ENCODE measurements around the gene TRMT61A. TPM values are rescaled to one million over a fixed set of nuclear protein-coding genes. Genes with fewer than 3 reads are reported as not detected.

Gene TRMT61A
- total and polyA plus RNA-seq, 9 of the 15 experiments (the other 6 are each of a cell fraction or from before 2014, with no cell fraction given), result 0.10 to 24.8 (median 5.1) TPM

- Histone ChIP-seq H3K27ac (ENCODE audit: extremely low read depth, low read depth, low read length) (no peak overlapping the region), H3K4me1 (replicated peaks in 1 of 2; ENCODE audit: control insufficient read depth in 2 of 2, insufficient read depth in 2 of 2, low read length in 2 of 2) (peaks cover 5 to 86% of the 10 kb centered on the region in 2 experiments; a peak in 4 of 5 replicates), H3K4me3 (no peak overlapping the region), H3K9ac (ENCODE audit: insufficient read depth in 1 of 2, low read depth in 2 of 2, low read length in 2 of 2) (no peak overlapping the region), H3K36me3 (ENCODE audit: control insufficient read depth, insufficient read depth, low read length) (peaks cover 51% of the 10 kb centered on the region; the same call in 2 of the 3 replicates), H3K4me2 (ENCODE audit: insufficient read depth, low read length) (no peak overlapping the region), H3K9me3 (replicated peaks; ENCODE audit: control insufficient read depth, insufficient read depth, low read depth, low read length) (no peaks in the 10 kb centered on the region), H3K79me2 (ENCODE audit: control insufficient read depth, insufficient read depth, low read length) (peaks cover 18% of the 10 kb centered on the region), H3K27me3 (ENCODE audit: control insufficient read depth in 2 of 2, insufficient read depth in 2 of 2, low read length in 2 of 2) (no peaks in the 10 kb centered on the region), H2AFZ (ENCODE audit: low read depth, low read length) (no peak overlapping the region), H4K20me1 (replicated peaks; ENCODE audit: control insufficient read depth, insufficient read depth, low read length) (no peaks in the 10 kb centered on the region; the same call in 1 of the 2 replicates), H3K9me1 (ENCODE audit: control insufficient read depth, insufficient read depth, low read length) (peaks cover 6% of the 10 kb centered on the region)
- ATAC-seq (no peak), FAIRE-seq (no peak), DNase-seq (ENCODE audit: extremely low read depth in 1 of 4, low spot score in 3 of 4) (no peak)
- 87% methylated on average over 7 of the region's 22 CpGs for WGBS (ENCODE audit: insufficient coverage, low coverage, missing lambda C conversion rate)
- ChIA-PET CTCF (ENCODE audit: low intra/inter-chr PET ratio) (no interaction called here), POLR2A (interaction anchor here (1.9 kb wide), 1 partner anchor 12 kb away, joined by 4 read pairs; the partner anchor contains the start of gene CKB)
- in situ Hi-C loops (cut with MboI), result loop anchor here (10.0 kb wide), 1 partner anchor 450 kb away; the partner anchor contains the start of gene LBHD2
- TF ChIP-seq HNRNPH1 (optimal IDR thresholded peaks at IDR 0.05; ENCODE audit: low read depth, low read length) (no peak), DDX20 (tag; IDR thresholded peaks at IDR 0.05; ENCODE audit: low read depth) (no peak)
- no TSS peak for BruUV-seq (replicated peaks)
- intact Hi-C loops (cut with micrococcal nuclease), result no loop called here
These were observed 5.6 kb downstream of the TRMT61A start for GRCh38 chr14:103534576-103535061.

DNA sequence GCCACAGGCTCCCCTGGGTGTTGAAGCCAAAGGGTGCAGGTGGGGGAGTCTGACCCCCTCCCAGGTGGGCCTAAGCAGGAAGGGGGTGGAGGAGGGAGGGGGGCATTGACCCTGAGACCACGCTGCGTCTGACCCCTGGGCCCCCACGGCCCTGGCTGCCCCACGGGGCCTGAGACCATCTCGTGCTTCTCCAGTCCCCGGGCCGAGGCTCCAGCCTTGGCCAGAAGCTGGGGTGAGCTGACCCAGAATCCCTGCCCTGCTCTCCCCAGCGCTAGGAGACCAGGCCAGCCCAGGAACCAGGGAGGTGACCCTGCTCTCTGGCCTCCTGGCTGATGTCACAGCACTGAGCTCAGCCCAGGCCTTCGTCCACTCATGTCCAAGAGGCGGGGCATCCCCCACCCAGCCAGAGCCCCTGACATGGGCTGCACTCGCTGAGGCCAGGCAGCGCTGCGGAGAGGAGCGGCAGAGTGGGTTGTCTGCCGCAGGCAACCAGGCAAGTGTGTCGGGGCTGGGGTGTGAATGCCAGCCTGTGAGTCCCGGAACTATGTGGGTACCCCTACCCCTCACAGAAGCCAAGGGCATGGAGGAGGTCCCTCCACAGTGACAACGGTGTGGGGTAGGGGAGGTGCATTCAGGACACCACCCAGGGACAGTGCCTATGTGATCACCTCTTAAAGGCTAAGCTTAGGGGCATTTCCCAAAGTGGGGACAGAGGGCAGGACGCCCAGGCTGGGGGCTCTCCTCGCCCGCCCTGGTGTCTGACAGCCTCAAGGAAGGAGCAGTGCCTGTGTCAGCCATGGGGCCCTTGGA is 6.3 kb downstream of the TRMT61A start:
- H2AFZ ChIP-seq (ENCODE audit: low read depth, low read length), result no peak overlapping the region
- in situ Hi-C loops (cut with MboI) (loop anchor here (10.0 kb wide), 1 partner anchor 450 kb away; the partner anchor contains the start of gene LBHD2), intact Hi-C loops (cut with micrococcal nuclease) (no loop called here)
- H3K79me2 ChIP-seq (ENCODE audit: control insufficient read depth, insufficient read depth, low read length), result peaks cover 11% of the 10 kb centered on the region
- POLR2A ChIA-PET, result interaction anchor here (1.9 kb wide), 1 partner anchor 13 kb away, joined by 4 read pairs; the partner anchor contains the start of gene CKB
- CTCF ChIA-PET (ENCODE audit: low intra/inter-chr PET ratio), result no interaction called here
- no peaks in the 10 kb centered on the region; the same call in 1 of the 2 replicates for H4K20me1 ChIP-seq (replicated peaks; ENCODE audit: control insufficient read depth, insufficient read depth, low read length)
- no peak for FAIRE-seq
- H3K4me1 ChIP-seq (replicated peaks in 1 of 2; ENCODE audit: control insufficient read depth in 2 of 2, insufficient read depth in 2 of 2, low read length in 2 of 2), result peaks cover 0 to 83% of the 10 kb centered on the region in 2 experiments; a peak in 4 of 5 replicates
- H3K36me3 ChIP-seq (ENCODE audit: control insufficient read depth, insufficient read depth, low read length), result peaks cover 47% of the 10 kb centered on the region; the same call in 2 of the 3 replicates
- no peak overlapping the region for H3K9ac ChIP-seq (ENCODE audit: insufficient read depth in 1 of 2, low read depth in 2 of 2, low read length in 2 of 2)
- peak; percentile 17; the same call in 1 of the 3 replicates for ATAC-seq
- BruUV-seq (replicated peaks), result no TSS peak
- H3K9me1 ChIP-seq (ENCODE audit: control insufficient read depth, insufficient read depth, low read length), result peaks cover 3% of the 10 kb centered on the region
- H3K4me2 ChIP-seq (ENCODE audit: insufficient read depth, low read length), result no peak overlapping the region
- no peaks in the 10 kb centered on the region for H3K27me3 ChIP-seq (ENCODE audit: control insufficient read depth in 2 of 2, insufficient read depth in 2 of 2, low read length in 2 of 2)
- TF ChIP-seq, protein P1, sequence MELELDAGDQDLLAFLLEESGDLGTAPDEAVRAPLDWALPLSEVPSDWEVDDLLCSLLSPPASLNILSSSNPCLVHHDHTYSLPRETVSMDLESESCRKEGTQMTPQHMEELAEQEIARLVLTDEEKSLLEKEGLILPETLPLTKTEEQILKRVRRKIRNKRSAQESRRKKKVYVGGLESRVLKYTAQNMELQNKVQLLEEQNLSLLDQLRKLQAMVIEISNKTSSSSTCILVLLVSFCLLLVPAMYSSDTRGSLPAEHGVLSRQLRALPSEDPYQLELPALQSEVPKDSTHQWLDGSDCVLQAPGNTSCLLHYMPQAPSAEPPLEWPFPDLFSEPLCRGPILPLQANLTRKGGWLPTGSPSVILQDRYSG (tag; conservative IDR thresholded peaks at IDR 0.05; ENCODE audit: low read depth), result no peak
- TF ChIP-seq ETV5 (CRISPR knock-in tag; IDR thresholded peaks at IDR 0.05; ENCODE audit: low read depth), result no peak
- no peak for TF ChIP-seq GATA2 (CRISPR knock-in tag; IDR thresholded peaks at IDR 0.05)
- no peak for TF ChIP-seq MCM2 (IDR thresholded peaks at IDR 0.05; ENCODE audit: low read depth)
- TF ChIP-seq, protein P2, sequence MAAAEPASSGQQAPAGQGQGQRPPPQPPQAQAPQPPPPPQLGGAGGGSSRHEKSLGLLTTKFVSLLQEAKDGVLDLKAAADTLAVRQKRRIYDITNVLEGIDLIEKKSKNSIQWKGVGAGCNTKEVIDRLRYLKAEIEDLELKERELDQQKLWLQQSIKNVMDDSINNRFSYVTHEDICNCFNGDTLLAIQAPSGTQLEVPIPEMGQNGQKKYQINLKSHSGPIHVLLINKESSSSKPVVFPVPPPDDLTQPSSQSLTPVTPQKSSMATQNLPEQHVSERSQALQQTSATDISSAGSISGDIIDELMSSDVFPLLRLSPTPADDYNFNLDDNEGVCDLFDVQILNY (CRISPR knock-in tag; IDR thresholded peaks at IDR 0.05), result no peak
- no peak for TF ChIP-seq RFX5 (IDR thresholded peaks at IDR 0.05; ENCODE audit: low read depth, low read length)
- TF ChIP-seq CREB3L1 (IDR thresholded peaks at IDR 0.05; ENCODE audit: borderline replicate concordance, low read depth), result no peak
- no peak for DNase-seq (ENCODE audit: extremely low read depth in 1 of 4, low spot score in 3 of 4)
- H3K27ac ChIP-seq (ENCODE audit: extremely low read depth, low read depth, low read length), result no peak overlapping the region
- WGBS (ENCODE audit: insufficient coverage, low coverage, missing lambda C conversion rate), result 93% methylated on average over 11 of the region's 21 CpGs
- H3K4me3 ChIP-seq, result no peak overlapping the region
- H3K9me3 ChIP-seq (replicated peaks; ENCODE audit: control insufficient read depth, insufficient read depth, low read depth, low read length), result no peaks in the 10 kb centered on the region

Measured in K562 (cell line).